Thoracic aorta (tissue), 2 donors: ENCODE measurements around the gene SNED1. TPM values are rescaled to one million over a fixed set of nuclear protein-coding genes. Genes with fewer than 3 reads are reported as not detected.

ENCODE experiments used
- ATAC-seq: fragments of 150-250 bp; one replicate; pipeline ENCODE4 v1.8.0; 2017; ENCODE audit warnings: low read depth; ENCODE audit not compliant: insufficient number of reproducible peaks, low FRiP score
- DNase-seq: peaks from one replicate; pipeline ENCODE4 v3.0.0-alpha.2; 2020; ENCODE audit warnings: low spot score
- H3K27ac ChIP-seq, 2 donors: fragments of 200-600 bp; sonication (generic); 1 replicate in 1 of 2; 2 replicates in 1 of 2; pipeline ENCODE4 v1.5.1; 2016; ENCODE audit warnings: mild to moderate bottlenecking in 2 of 2, moderate library complexity in 2 of 2
- H3K27me3 ChIP-seq: fragments of 200-600 bp; sonication (generic); replicated peaks from 2 replicates; pipeline ENCODE4 v1.6.0; 2016; ENCODE audit warnings: mild to moderate bottlenecking; ENCODE audit not compliant: insufficient read depth
- H3K36me3 ChIP-seq: fragments of 200-600 bp; sonication (generic); one replicate; pipeline ENCODE4 v1.5.1; 2016
- H3K4me1 ChIP-seq, 2 donors: fragments of 200-600 bp; sonication (generic); 1 replicate in 1 of 2; 2 replicates in 1 of 2; pipeline versions ENCODE4 v1.5.1 to v1.6.0; 2016; ENCODE audit warnings: low read depth in 2 of 2, mild to moderate bottlenecking in 1 of 2; ENCODE audit not compliant: control insufficient read depth in 1 of 2
- H3K4me3 ChIP-seq: fragments of 200-600 bp; sonication (generic); 2 replicates; pipeline ENCODE4 v1.5.1; 2016; ENCODE audit warnings: mild to moderate bottlenecking
- H3K9me3 ChIP-seq: fragments of 200-600 bp; sonication (generic); 2 replicates; pipeline ENCODE4 v1.5.1; 2016
- total RNA-seq, 2 donors: library from RNA; depleted of rRNA; stranded (reverse); fragments of >200 nt; gene quantifications; one replicate each; pipeline versions ENCODE4 v1.1.0 to v1.2.3, GENCODE V29; 2016
- TF ChIP-seq, protein P1 (sequence below): fragments of 200-600 bp; sonication (generic); IDR thresholded peaks from one replicate; pipeline ENCODE4 v1.5.1; 2019; ENCODE audit warnings: antibody characterized with exemption

The SNED1 gene
- total RNA-seq, 2 donors from 2014 or later = 133 to 206 TPM

- Histone ChIP-seq H3K27me3 (no peaks in the 10 kb centered on the region), H3K4me1 (peaks cover 12 to 18% of the 10 kb centered on the region in 2 donors), H3K9me3 (no peaks in the 10 kb centered on the region), H3K4me3 (no peak overlapping the region), H3K27ac (no peak overlapping the region), H3K36me3 (no peaks in the 10 kb centered on the region)
- TF ChIP-seq, protein P1, sequence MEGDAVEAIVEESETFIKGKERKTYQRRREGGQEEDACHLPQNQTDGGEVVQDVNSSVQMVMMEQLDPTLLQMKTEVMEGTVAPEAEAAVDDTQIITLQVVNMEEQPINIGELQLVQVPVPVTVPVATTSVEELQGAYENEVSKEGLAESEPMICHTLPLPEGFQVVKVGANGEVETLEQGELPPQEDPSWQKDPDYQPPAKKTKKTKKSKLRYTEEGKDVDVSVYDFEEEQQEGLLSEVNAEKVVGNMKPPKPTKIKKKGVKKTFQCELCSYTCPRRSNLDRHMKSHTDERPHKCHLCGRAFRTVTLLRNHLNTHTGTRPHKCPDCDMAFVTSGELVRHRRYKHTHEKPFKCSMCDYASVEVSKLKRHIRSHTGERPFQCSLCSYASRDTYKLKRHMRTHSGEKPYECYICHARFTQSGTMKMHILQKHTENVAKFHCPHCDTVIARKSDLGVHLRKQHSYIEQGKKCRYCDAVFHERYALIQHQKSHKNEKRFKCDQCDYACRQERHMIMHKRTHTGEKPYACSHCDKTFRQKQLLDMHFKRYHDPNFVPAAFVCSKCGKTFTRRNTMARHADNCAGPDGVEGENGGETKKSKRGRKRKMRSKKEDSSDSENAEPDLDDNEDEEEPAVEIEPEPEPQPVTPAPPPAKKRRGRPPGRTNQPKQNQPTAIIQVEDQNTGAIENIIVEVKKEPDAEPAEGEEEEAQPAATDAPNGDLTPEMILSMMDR = no peak
- DNase-seq (no peak), ATAC-seq (no peak)
Observed at GRCh38 chr2:241105641-241106040, 107.2 kb downstream of the SNED1 start.

GRCh38 chr2:241107031-241107783 lies 108.8 kb downstream of the SNED1 start:
- ATAC-seq (no peak), DNase-seq (no peak)

GRCh38 chr2:241108271-241109209 lies 110.1 kb downstream of the SNED1 start:
- Histone ChIP-seq H3K36me3 (no peaks in the 10 kb centered on the region), H3K27me3 (no peaks in the 10 kb centered on the region), H3K27ac (no peak overlapping the region), H3K4me1 (no peaks in the 10 kb centered on the region), H3K4me3 (no peak overlapping the region), H3K9me3 (no peaks in the 10 kb centered on the region)
- no peak for DNase-seq
- no peak for ATAC-seq
- TF ChIP-seq, protein P1 = no peak

More at GRCh38 chr2:241107031-241107783, 108.8 kb downstream of the SNED1 start:
- H3K9me3 ChIP-seq = no peaks in the 10 kb centered on the region
- H3K27me3 ChIP-seq = no peaks in the 10 kb centered on the region
- H3K4me3 ChIP-seq = no peak overlapping the region
- no peaks in the 10 kb centered on the region for H3K36me3 ChIP-seq
- H3K4me1 ChIP-seq = peaks cover 4 to 8% of the 10 kb centered on the region in 2 donors
- TF ChIP-seq, protein P1 = no peak
- no peak overlapping the region for H3K27ac ChIP-seq

GRCh38 chr2:241109210-241110088 lies 111.0 kb downstream of the SNED1 start:
- Histone ChIP-seq H3K27me3 (no peaks in the 10 kb centered on the region), H3K4me1 (no peaks in the 10 kb centered on the region), H3K27ac (no peak overlapping the region), H3K36me3 (no peaks in the 10 kb centered on the region), H3K9me3 (no peaks in the 10 kb centered on the region), H3K4me3 (no peak overlapping the region)
- DNase-seq = no peak
- TF ChIP-seq, protein P1 = no peak
- ATAC-seq = no peak
